ENCODE data around the gene RBM33. TPM values are rescaled to one million over a fixed set of nuclear protein-coding genes. Genes with fewer than 3 reads are reported as not detected.

Gene RBM33
- total RNA-seq, 1 experiment from 2014 or later = 73.6 TPM

DNA sequence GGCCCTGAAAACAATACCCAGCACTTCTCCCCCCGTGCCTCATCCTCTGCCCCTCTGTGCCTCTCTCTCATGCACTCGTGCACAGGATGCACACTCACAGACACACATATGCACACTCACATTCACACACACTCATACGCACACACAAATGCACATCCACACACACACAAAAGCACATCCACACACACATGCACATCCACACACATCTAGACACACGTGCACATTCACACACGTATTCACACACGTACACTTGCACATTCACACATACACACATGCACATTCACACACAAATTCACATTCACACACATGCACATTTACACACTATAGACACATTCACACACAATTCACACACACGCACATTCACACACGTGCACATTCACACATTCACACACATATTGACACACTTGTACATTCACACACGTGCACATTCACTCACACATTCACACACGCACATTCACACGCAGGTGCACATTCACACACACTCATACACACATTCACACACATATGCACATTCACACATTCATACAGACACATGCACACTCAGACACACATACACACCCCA lies 148.6 kb downstream of the RBM33 start:
- H3K4me3 ChIP-seq (ENCODE audit: low read depth, low read length, poor library complexity, severe bottlenecking) = no peak overlapping the region
- POLR2A ChIA-PET (ENCODE audit: low non-redundant PET) = no interaction called here

DNA sequence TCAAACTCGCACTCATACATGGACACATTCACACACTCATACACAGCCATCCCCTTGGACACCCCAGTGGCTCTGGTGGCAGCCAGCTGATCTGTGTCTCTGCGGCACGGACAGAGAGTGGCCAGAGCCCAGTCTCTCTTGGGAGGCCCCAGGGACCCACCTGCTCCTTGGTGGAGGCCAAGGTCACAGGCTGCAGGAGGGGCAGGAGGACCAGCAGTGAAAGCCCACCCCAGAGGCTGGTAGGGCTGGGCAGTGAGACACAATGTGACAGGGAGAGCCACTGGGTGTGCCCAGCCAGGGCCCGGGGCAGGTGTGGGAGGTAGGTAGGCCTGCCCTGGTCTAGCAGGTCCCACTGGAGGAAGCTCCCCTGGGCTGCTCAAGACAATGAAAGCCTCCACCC lies 149.3 kb downstream of the RBM33 start:
- POLR2A ChIA-PET (ENCODE audit: low non-redundant PET) = no interaction called here
- no peak overlapping the region for H3K4me3 ChIP-seq (ENCODE audit: low read depth, low read length, poor library complexity, severe bottlenecking)
- no peaks in the 10 kb centered on the region for H3K9me3 ChIP-seq (ENCODE audit: low read depth, low read length, poor library complexity, severe bottlenecking)
- intact Hi-C loops (cut with micrococcal nuclease; ENCODE audit: unreplicated experiment) = no loop called here
- TF ChIP-seq, protein P1, sequence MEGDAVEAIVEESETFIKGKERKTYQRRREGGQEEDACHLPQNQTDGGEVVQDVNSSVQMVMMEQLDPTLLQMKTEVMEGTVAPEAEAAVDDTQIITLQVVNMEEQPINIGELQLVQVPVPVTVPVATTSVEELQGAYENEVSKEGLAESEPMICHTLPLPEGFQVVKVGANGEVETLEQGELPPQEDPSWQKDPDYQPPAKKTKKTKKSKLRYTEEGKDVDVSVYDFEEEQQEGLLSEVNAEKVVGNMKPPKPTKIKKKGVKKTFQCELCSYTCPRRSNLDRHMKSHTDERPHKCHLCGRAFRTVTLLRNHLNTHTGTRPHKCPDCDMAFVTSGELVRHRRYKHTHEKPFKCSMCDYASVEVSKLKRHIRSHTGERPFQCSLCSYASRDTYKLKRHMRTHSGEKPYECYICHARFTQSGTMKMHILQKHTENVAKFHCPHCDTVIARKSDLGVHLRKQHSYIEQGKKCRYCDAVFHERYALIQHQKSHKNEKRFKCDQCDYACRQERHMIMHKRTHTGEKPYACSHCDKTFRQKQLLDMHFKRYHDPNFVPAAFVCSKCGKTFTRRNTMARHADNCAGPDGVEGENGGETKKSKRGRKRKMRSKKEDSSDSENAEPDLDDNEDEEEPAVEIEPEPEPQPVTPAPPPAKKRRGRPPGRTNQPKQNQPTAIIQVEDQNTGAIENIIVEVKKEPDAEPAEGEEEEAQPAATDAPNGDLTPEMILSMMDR (conservative IDR thresholded peaks at IDR 0.05; ENCODE audit: low read depth, low read length) = no peak
- TF ChIP-seq EZH2 (IDR thresholded peaks at IDR 0.05; ENCODE audit: borderline replicate concordance, low read depth, low read length, poor library complexity, severe bottlenecking) = no peak
- no peak overlapping the region for H3K27ac ChIP-seq (ENCODE audit: low read depth, low read length, poor library complexity, severe bottlenecking)
- no peak for DNase-seq (ENCODE audit: low spot score)
- no peaks in the 10 kb centered on the region for H3K4me1 ChIP-seq (ENCODE audit: insufficient read depth, low read length, poor library complexity, severe bottlenecking)
- BruUV-seq (replicated peaks) = no TSS peak
- H3K27me3 ChIP-seq (replicated peaks; ENCODE audit: insufficient read depth, low read depth, low read length, poor library complexity) = peaks cover 7% of the 10 kb centered on the region
- no peaks in the 10 kb centered on the region for H3K36me3 ChIP-seq (ENCODE audit: insufficient read depth, low read length, poor library complexity, severe bottlenecking)
- CTCF ChIA-PET = no interaction called here

More for the DNA sequence above, 148.6 kb downstream of the RBM33 start:
- no peaks in the 10 kb centered on the region for H3K4me1 ChIP-seq (ENCODE audit: insufficient read depth, low read length, poor library complexity, severe bottlenecking)
- TF ChIP-seq, protein P1 (conservative IDR thresholded peaks at IDR 0.05; ENCODE audit: low read depth, low read length) = no peak
- CTCF ChIA-PET = no interaction called here
- H3K36me3 ChIP-seq (ENCODE audit: insufficient read depth, low read length, poor library complexity, severe bottlenecking) = no peaks in the 10 kb centered on the region
- H3K27me3 ChIP-seq (replicated peaks; ENCODE audit: insufficient read depth, low read depth, low read length, poor library complexity) = peaks cover under 1% of the 10 kb centered on the region
- intact Hi-C loops (cut with micrococcal nuclease; ENCODE audit: unreplicated experiment) = no loop called here
- BruUV-seq (replicated peaks) = no TSS peak
- DNase-seq (ENCODE audit: low spot score) = no peak
- no peak overlapping the region for H3K27ac ChIP-seq (ENCODE audit: low read depth, low read length, poor library complexity, severe bottlenecking)
- H3K9me3 ChIP-seq (ENCODE audit: low read depth, low read length, poor library complexity, severe bottlenecking) = no peaks in the 10 kb centered on the region

DNA sequence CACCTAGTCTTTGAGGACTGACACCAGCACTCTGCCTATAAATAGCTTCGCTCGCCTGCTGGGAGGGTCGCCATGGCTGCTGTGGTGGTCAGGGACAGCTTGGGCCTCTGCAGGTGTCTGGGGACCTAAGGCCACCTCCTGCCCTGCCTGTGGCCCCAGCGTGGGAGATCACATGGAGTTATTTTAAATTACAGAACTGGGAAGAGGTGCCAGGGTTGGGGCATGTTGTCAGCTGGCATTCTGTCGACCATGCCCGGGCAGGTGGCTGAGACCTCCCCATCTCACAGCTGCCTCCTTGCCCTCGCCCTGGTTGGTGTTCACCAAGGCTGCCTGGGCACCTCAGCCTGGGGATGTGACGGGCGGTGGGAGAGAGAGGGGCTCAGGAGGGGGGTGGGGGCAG lies 149.7 kb downstream of the RBM33 start:
- H3K27me3 ChIP-seq (replicated peaks; ENCODE audit: insufficient read depth, low read depth, low read length, poor library complexity) = peaks cover 12% of the 10 kb centered on the region
- no peak overlapping the region for H3K27ac ChIP-seq (ENCODE audit: low read depth, low read length, poor library complexity, severe bottlenecking)
- CTCF ChIA-PET = no interaction called here
- no peaks in the 10 kb centered on the region for H3K9me3 ChIP-seq (ENCODE audit: low read depth, low read length, poor library complexity, severe bottlenecking)
- H3K4me3 ChIP-seq (ENCODE audit: low read depth, low read length, poor library complexity, severe bottlenecking) = no peak overlapping the region
- no peaks in the 10 kb centered on the region for H3K4me1 ChIP-seq (ENCODE audit: insufficient read depth, low read length, poor library complexity, severe bottlenecking)
- no peaks in the 10 kb centered on the region for H3K36me3 ChIP-seq (ENCODE audit: insufficient read depth, low read length, poor library complexity, severe bottlenecking)
- POLR2A ChIA-PET (ENCODE audit: low non-redundant PET) = no interaction called here
- TF ChIP-seq EZH2 (IDR thresholded peaks at IDR 0.05; ENCODE audit: borderline replicate concordance, low read depth, low read length, poor library complexity, severe bottlenecking) = no peak
- TF ChIP-seq, protein P1 (conservative IDR thresholded peaks at IDR 0.05; ENCODE audit: low read depth, low read length) = no peak
- DNase-seq (ENCODE audit: low spot score) = no peak
- intact Hi-C loops (cut with micrococcal nuclease; ENCODE audit: unreplicated experiment) = no loop called here
- no TSS peak for BruUV-seq (replicated peaks)
